Nephron progenitor cell (in vitro differentiated cells): Measurements from ENCODE around the gene LDLRAD3.

Experiments used
- DNase-seq: peaks from one replicate; pipeline ENCODE4 v3.0.0; 2021
- H3K27ac Mint-ChIP-seq: 2 replicates; pipeline ENCODE4 v1.8.0; 2021; ENCODE audit warnings: mild to moderate bottlenecking, moderate library complexity, mixed read lengths
- H3K27me3 Mint-ChIP-seq: 2 replicates; pipeline ENCODE4 v1.8.0; 2021; ENCODE audit warnings: mild to moderate bottlenecking, low read depth, mixed read lengths; ENCODE audit not compliant: poor library complexity
- H3K36me3 Mint-ChIP-seq: 2 replicates; pipeline ENCODE4 v1.8.0; 2021; ENCODE audit warnings: low read depth, mixed read lengths
- H3K4me1 Mint-ChIP-seq: 2 replicates; pipeline ENCODE4 v1.8.0; 2021; ENCODE audit warnings: mixed read lengths
- H3K4me3 Mint-ChIP-seq: 2 replicates; pipeline ENCODE4 v1.8.0; 2021; ENCODE audit warnings: mild to moderate bottlenecking, moderate library complexity, mixed read lengths
- H3K9me3 Mint-ChIP-seq: 2 replicates; pipeline ENCODE4 v1.8.0; 2021; ENCODE audit warnings: mild to moderate bottlenecking, moderate library complexity, mixed read lengths
- CTCF ChIP-seq: fragments of 200-600 bp; sonication (generic); IDR thresholded peaks from 2 replicates; pipeline ENCODE4 v1.5.0; 2021; ENCODE audit warnings: antibody characterized with exemption

LDLRAD3 gene

DNA sequence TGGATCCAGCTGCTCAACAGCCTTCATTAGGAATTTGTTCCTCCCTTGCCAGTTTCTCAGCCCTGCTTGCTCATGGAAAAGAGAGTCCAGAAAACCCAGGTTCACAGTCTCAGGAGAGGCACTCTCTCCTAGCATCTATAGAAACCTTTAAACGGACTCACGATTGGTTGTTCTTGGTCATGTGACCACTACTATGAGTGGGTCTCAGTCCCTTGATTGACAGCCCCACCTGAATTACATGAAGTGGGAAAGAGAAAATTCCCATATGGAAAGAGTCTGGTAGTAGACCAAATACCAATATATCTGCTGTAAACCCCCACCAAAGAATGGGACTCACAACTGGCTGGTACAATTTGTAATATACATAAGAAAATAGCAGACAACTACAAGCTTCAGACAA lies 291.0 kb downstream of the LDLRAD3 start:
- no peaks in the 10 kb centered on the region for H3K9me3 Mint-ChIP-seq
- DNase-seq = no peak
- no peak for TF ChIP-seq CTCF
- no peak overlapping the region for H3K27ac Mint-ChIP-seq
- H3K27me3 Mint-ChIP-seq = no peaks in the 10 kb centered on the region
- peaks cover 48% of the 10 kb centered on the region for H3K36me3 Mint-ChIP-seq
- H3K4me3 Mint-ChIP-seq = no peak overlapping the region
- H3K4me1 Mint-ChIP-seq = peaks cover 22% of the 10 kb centered on the region

GRCh38 chr11:36235750-36236149 lies 291.9 kb downstream of the LDLRAD3 start:
- TF ChIP-seq CTCF = no peak
- H3K9me3 Mint-ChIP-seq = no peaks in the 10 kb centered on the region
- no peak for DNase-seq
- no peaks in the 10 kb centered on the region for H3K27me3 Mint-ChIP-seq
- H3K4me3 Mint-ChIP-seq = no peak overlapping the region
- H3K27ac Mint-ChIP-seq = no peak overlapping the region
- peaks cover 40% of the 10 kb centered on the region for H3K36me3 Mint-ChIP-seq
- H3K4me1 Mint-ChIP-seq = peaks cover 13% of the 10 kb centered on the region

DNA sequence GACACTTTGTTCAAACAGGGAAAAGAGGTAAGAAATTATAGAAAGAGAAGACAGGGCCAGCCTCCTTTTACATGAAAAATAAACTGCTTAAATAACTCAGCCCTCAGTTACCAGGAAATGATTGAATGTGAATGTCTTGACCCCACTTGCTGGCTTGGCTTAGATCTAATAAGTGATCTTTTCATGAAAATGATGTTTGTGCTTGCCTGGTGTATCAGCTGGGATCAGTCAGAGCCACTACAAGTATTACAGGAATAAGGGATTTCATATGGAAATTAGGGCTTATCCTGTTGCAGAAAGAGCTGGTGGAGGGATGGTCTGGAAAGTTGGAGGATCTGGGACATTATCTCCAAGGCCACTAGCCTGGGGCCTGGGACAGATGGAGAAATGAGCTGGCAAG lies 293.5 kb downstream of the LDLRAD3 start:
- Mint-ChIP-seq H3K27me3 (peaks cover 3% of the 10 kb centered on the region), H3K36me3 (peaks cover 27% of the 10 kb centered on the region), H3K4me1 (no peaks in the 10 kb centered on the region), H3K27ac (no peak overlapping the region), H3K4me3 (no peak overlapping the region), H3K9me3 (no peaks in the 10 kb centered on the region)
- no peak for TF ChIP-seq CTCF
- no peak for DNase-seq

- Mint-ChIP-seq H3K4me3 (no peak overlapping the region), H3K4me1 (no peaks in the 10 kb centered on the region), H3K27ac (no peak overlapping the region), H3K27me3 (peaks cover 3% of the 10 kb centered on the region), H3K36me3 (peaks cover 30% of the 10 kb centered on the region), H3K9me3 (no peaks in the 10 kb centered on the region)
- TF ChIP-seq CTCF = no peak
- no peak for DNase-seq
Observed at GRCh38 chr11:36238036-36238631, 294.3 kb downstream of the LDLRAD3 start.

- Mint-ChIP-seq H3K4me1 (no peaks in the 10 kb centered on the region), H3K27me3 (peaks cover 3% of the 10 kb centered on the region), H3K27ac (no peak overlapping the region), H3K36me3 (peaks cover 30% of the 10 kb centered on the region), H3K9me3 (no peaks in the 10 kb centered on the region), H3K4me3 (no peak overlapping the region)
- no peak for DNase-seq
- TF ChIP-seq CTCF = no peak
Observed at GRCh38 chr11:36238881-36239280, 295.0 kb downstream of the LDLRAD3 start.

GRCh38 chr11:36239636-36240035 lies 295.8 kb downstream of the LDLRAD3 start:
- TF ChIP-seq CTCF = no peak
- no peak overlapping the region for H3K27ac Mint-ChIP-seq
- DNase-seq = no peak
- no peak overlapping the region for H3K4me3 Mint-ChIP-seq
- peaks cover 3% of the 10 kb centered on the region for H3K27me3 Mint-ChIP-seq
- no peaks in the 10 kb centered on the region for H3K4me1 Mint-ChIP-seq
- no peaks in the 10 kb centered on the region for H3K9me3 Mint-ChIP-seq
- H3K36me3 Mint-ChIP-seq = peaks cover 30% of the 10 kb centered on the region
